ENCODE measurements around the gene ZNF785. TPM values are rescaled to one million over a fixed set of nuclear protein-coding genes. Genes with fewer than 3 reads are reported as not detected.
A peak's percentile ranks its signal among the peaks of the same experiment; 100 is the strongest.

The ZNF785 gene
- total RNA-seq, 4 donors from 2014 or later, result 12.0 to 17.1 (median 14.9) TPM

- no peak overlapping the region for H3K27ac ChIP-seq
- no peak overlapping the region for H3K4me3 ChIP-seq
- peaks cover 0 to 21% (median 19%) of the 10 kb centered on the region in 4 donors for H3K4me1 ChIP-seq
- H3K9me3 ChIP-seq, result no peaks in the 10 kb centered on the region
- TF ChIP-seq POLR2A (IDR thresholded peaks at IDR 0.05) (no peak), EP300 (IDR thresholded peaks at IDR 0.05) (no peak)
- TF ChIP-seq, protein P1, sequence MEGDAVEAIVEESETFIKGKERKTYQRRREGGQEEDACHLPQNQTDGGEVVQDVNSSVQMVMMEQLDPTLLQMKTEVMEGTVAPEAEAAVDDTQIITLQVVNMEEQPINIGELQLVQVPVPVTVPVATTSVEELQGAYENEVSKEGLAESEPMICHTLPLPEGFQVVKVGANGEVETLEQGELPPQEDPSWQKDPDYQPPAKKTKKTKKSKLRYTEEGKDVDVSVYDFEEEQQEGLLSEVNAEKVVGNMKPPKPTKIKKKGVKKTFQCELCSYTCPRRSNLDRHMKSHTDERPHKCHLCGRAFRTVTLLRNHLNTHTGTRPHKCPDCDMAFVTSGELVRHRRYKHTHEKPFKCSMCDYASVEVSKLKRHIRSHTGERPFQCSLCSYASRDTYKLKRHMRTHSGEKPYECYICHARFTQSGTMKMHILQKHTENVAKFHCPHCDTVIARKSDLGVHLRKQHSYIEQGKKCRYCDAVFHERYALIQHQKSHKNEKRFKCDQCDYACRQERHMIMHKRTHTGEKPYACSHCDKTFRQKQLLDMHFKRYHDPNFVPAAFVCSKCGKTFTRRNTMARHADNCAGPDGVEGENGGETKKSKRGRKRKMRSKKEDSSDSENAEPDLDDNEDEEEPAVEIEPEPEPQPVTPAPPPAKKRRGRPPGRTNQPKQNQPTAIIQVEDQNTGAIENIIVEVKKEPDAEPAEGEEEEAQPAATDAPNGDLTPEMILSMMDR (IDR thresholded peaks at IDR 0.05), result no peak
- no peak for DNase-seq (ENCODE audit: low spot score in 2 of 2)
- 81 to 84% methylated on average over 1 of the region's 1 CpG for WGBS, 2 donors
- H3K36me3 ChIP-seq, result peaks cover 0 to 27% (median 0%) of the 10 kb centered on the region in 3 donors
- H3K27me3 ChIP-seq, result no peaks in the 10 kb centered on the region
These were observed 10.8 kb downstream of the ZNF785 start for GRCh38 chr16:30574678-30575077.

DNA sequence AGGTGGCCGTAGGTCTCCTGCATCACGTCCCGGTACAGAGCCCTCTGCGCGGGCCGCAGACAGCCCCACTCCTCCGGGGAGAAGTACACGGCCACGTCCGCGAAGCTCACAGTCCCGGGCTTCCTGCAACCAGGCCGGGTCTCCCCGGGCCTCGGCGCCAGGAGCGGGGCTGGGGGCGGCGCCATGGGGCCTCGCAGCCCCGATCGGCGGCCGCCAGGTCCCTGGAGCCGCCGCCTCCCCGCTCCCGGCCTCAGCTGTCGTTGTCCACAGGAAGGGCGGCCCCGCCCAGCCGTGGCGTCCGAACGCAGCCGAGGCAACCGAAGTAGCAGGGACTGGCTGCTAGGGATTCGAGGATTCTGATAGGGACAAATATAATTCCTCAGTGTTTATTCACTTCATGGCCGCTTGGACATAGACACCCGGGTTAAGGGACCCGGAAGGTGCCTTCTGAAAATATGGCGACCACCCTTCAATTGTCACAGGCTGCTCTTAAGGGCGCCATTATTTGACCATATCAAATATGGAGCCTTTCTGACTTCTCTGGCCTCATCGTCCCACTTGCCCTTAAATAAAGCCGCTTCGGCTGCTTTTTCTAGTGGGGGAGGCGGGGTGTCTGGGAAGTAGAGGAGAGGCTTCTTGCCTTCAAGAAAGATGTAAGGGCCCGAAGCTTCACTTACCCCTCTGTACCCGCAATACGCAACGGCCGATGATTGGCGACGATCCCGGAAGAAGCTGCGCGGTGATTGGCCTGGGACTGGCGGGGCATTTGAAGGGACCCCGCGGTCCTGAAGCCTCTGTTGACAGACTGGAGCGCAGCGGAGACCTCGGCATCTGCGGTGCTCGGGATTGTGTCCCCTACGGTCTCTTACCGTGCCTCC is 13.8 kb downstream of the ZNF785 start, which contains the start of gene ZNF688:
Gene ZNF688 (minus strand): TSS at position 270 of the 878 bp plus-strand sequence. CDS start 85 bp downstream, at position 185.
- peak; percentile 91 to 97 for DNase-seq (ENCODE audit: low spot score in 2 of 2)
- TF ChIP-seq, protein P1 (IDR thresholded peaks at IDR 0.05), result peak in 2 of 5 experiments; percentile 36 to 44
- TF ChIP-seq EP300 (IDR thresholded peaks at IDR 0.05) (peak; percentile 81 to 96), POLR2A (IDR thresholded peaks at IDR 0.05) (peak; percentile 25 to 68)
- no peaks in the 10 kb centered on the region for H3K9me3 ChIP-seq
- H3K4me1 ChIP-seq, result peaks cover 0 to 26% (median 19%) of the 10 kb centered on the region in 4 donors
- H3K27ac ChIP-seq, result peak within 1 kb of the TSS; percentile 93 to 100 (median 95)
- H3K36me3 ChIP-seq, result peaks cover 0 to 3% (median 0%) of the 10 kb centered on the region in 3 donors
- no peaks in the 10 kb centered on the region for H3K27me3 ChIP-seq
- H3K4me3 ChIP-seq, result peak within 1 kb of the TSS; percentile 63 to 96 (median 81)
- 1% methylated on average over 37 to 45 of the region's 67 CpGs for WGBS, 2 donors

GRCh38 chr16:30570636-30571444 is 14.7 kb downstream of the ZNF785 start:
- peaks cover 0 to 3% (median 0%) of the 10 kb centered on the region in 3 donors for H3K36me3 ChIP-seq
- no peaks in the 10 kb centered on the region for H3K9me3 ChIP-seq
- H3K27ac ChIP-seq, result peak overlapping the region; percentile 93 to 100 (median 95)
- H3K27me3 ChIP-seq, result no peaks in the 10 kb centered on the region
- TF ChIP-seq, protein P1 (IDR thresholded peaks at IDR 0.05), result no peak
- TF ChIP-seq EP300 (IDR thresholded peaks at IDR 0.05) (no peak), POLR2A (IDR thresholded peaks at IDR 0.05) (no peak)
- 7 to 15% methylated on average over 10 to 22 of the region's 22 CpGs for WGBS, 2 donors
- peaks cover 0 to 26% (median 19%) of the 10 kb centered on the region in 4 donors for H3K4me1 ChIP-seq
- DNase-seq (ENCODE audit: low spot score in 2 of 2), result peak in 1 of 2 donors; percentile 35
- peak overlapping the region; percentile 63 to 96 (median 81) for H3K4me3 ChIP-seq

GRCh38 chr16:30569746-30570635 is 15.5 kb downstream of the ZNF785 start:
- Histone ChIP-seq H3K36me3 (peaks cover 0 to 3% (median 0%) of the 10 kb centered on the region in 3 donors), H3K27ac (peak overlapping the region in 3 of 4 donors; percentile 93 to 100 (median 96)), H3K4me3 (peak overlapping the region in 2 of 4 donors; percentile 63 to 80), H3K9me3 (no peaks in the 10 kb centered on the region), H3K4me1 (peaks cover 0 to 26% (median 19%) of the 10 kb centered on the region in 4 donors), H3K27me3 (no peaks in the 10 kb centered on the region)
- TF ChIP-seq, protein P1 (IDR thresholded peaks at IDR 0.05), result no peak
- 91 to 92% methylated on average over 40 to 43 of the region's 44 CpGs for WGBS, 2 donors
- DNase-seq (ENCODE audit: low spot score in 2 of 2), result no peak
